ENCODE data around the gene IRF2BPL. TPM values are rescaled to one million over a fixed set of nuclear protein-coding genes. Genes with fewer than 3 reads are reported as not detected.
A peak's percentile ranks its signal among the peaks of the same experiment; 100 is the strongest.

IRF2BPL gene
- total and polyA plus RNA-seq, 2 of the 8 experiments (the other 6 are each of a cell fraction or from before 2014, with no cell fraction given), result 18.8 to 57.0 TPM

DNA sequence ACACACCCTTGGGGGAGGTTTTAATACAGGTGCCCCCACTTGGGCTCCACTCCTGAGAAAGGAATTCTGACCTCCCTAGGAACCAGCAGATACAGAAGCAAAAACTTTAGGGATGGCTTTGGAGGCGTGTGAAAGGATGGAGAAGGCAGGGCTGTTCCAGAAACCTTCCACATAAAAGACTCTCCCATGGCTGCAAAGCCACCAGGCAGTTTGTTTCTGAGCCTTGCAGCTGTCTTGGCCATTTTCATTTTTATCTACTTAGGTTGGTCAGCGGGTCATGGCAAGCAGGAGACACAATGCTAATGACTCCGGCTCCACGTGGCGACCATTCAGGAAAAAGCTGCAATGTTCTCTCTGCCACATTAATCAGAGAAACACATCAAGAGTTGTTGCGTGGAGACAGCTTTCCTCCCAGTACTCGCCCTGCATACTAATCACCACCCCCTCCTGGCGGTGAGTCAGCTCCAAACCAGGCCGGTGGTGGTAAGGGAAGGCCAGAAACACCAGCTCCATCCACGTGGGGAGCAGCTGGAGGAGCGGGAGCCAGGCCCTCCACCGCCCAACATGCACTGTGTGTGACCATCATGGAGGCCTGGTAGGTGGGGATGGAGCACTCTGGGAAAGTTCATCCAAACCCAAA lies 30.9 kb upstream of the IRF2BPL start:
- FAIRE-seq, result peak; percentile 62
- Histone ChIP-seq H4K20me1 (replicated peaks in 1 of 2; ENCODE audit: control insufficient read depth in 1 of 2, insufficient read depth in 2 of 2, low read length in 2 of 2) (no peaks in the 10 kb centered on the region), H3K9ac (replicated peaks in 1 of 4; ENCODE audit: extremely low read depth in 1 of 4, low read depth in 3 of 4, low read length in 3 of 4) (no peak overlapping the region)
- TF ChIP-seq BACH1 (IDR thresholded peaks at IDR 0.05; ENCODE audit: low read length) (peak; percentile 79), YY1 (IDR thresholded peaks at IDR 0.05; ENCODE audit: low read depth, low read length) (no peak), SAP30 (IDR thresholded peaks at IDR 0.05; ENCODE audit: insufficient read depth, insufficient replicate concordance, low read length) (no peak), TBP (IDR thresholded peaks at IDR 0.05; ENCODE audit: low read depth, low read length) (peak; percentile 39; the same call in 1 of the 2 replicates), KDM5A (IDR thresholded peaks at IDR 0.05; ENCODE audit: low read length) (no peak), KDM4A (IDR thresholded peaks at IDR 0.05; ENCODE audit: low read depth, low read length, severe bottlenecking) (no peak), CHD1 (IDR thresholded peaks at IDR 0.05; ENCODE audit: low read depth, low read length) (no peak)
- TF ChIP-seq, protein P1, sequence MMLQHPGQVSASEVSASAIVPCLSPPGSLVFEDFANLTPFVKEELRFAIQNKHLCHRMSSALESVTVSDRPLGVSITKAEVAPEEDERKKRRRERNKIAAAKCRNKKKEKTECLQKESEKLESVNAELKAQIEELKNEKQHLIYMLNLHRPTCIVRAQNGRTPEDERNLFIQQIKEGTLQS (IDR thresholded peaks at IDR 0.05; ENCODE audit: insufficient read depth, low read depth, low read length), result 0 out of 2 replicates have a peak, but pooled peaks have one; percentile 5
- TF ChIP-seq, protein P2, sequence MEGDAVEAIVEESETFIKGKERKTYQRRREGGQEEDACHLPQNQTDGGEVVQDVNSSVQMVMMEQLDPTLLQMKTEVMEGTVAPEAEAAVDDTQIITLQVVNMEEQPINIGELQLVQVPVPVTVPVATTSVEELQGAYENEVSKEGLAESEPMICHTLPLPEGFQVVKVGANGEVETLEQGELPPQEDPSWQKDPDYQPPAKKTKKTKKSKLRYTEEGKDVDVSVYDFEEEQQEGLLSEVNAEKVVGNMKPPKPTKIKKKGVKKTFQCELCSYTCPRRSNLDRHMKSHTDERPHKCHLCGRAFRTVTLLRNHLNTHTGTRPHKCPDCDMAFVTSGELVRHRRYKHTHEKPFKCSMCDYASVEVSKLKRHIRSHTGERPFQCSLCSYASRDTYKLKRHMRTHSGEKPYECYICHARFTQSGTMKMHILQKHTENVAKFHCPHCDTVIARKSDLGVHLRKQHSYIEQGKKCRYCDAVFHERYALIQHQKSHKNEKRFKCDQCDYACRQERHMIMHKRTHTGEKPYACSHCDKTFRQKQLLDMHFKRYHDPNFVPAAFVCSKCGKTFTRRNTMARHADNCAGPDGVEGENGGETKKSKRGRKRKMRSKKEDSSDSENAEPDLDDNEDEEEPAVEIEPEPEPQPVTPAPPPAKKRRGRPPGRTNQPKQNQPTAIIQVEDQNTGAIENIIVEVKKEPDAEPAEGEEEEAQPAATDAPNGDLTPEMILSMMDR (IDR thresholded peaks at IDR 0.05; ENCODE audit: control extremely low read depth in 1 of 3, insufficient read depth in 1 of 3, low read depth in 1 of 3, low read length in 3 of 3), result peak; percentile 46 to 60 (median 55)

More for the DNA sequence above, 30.9 kb upstream of the IRF2BPL start:
- H3K23ac ChIP-seq (ENCODE audit: insufficient read length), result no peak overlapping the region
- no peaks in the 10 kb centered on the region for H3K23me2 ChIP-seq (ENCODE audit: low read depth, low read length)
- no peak overlapping the region for H3K4me3 ChIP-seq (ENCODE audit: extremely low read depth in 1 of 4, insufficient read depth in 2 of 4, low read depth in 3 of 4, low read length in 4 of 4)
- no peak overlapping the region for H3K4me2 ChIP-seq (ENCODE audit: insufficient read depth in 1 of 2, low read depth in 2 of 2, low read length in 2 of 2)
- peak overlapping the region; percentile 64; the same call in 1 of the 2 replicates for H2AFZ ChIP-seq (ENCODE audit: low read length)
- H3K9me3 ChIP-seq (ENCODE audit: insufficient read depth in 2 of 2, low read depth in 1 of 2, low read length in 1 of 2), result peaks cover 3 to 5% of the 10 kb centered on the region in 2 experiments; a peak in 2 of 4 replicates
- H2BK120ac ChIP-seq (replicated peaks; ENCODE audit: low read depth, low read length), result no peak overlapping the region
- no peak overlapping the region for H3K14ac ChIP-seq (ENCODE audit: insufficient read length)
- no peak overlapping the region for H2AK5ac ChIP-seq (ENCODE audit: low read depth, low read length)
- H3K79me1 ChIP-seq (ENCODE audit: low read depth, low read length), result no peaks in the 10 kb centered on the region
- H3K79me2 ChIP-seq (ENCODE audit: control insufficient read depth in 1 of 2, insufficient read depth in 2 of 2, low read length in 2 of 2), result no peaks in the 10 kb centered on the region
- ChIA-PET CTCF (ENCODE audit: partially characterized antibody) (interaction anchor here (0.6 to 9.2 kb wide), 39 partner anchors 8 to 289 kb away, joined by 3 to 258 read pairs (median 6); no protein-coding TSS in a partner anchor), POLR2A (ENCODE audit: partially characterized antibody) (interaction anchor here (0.9 to 1.6 kb wide), 4 partner anchors 17 to 139 kb away, joined by 3 to 4 read pairs (median 4); no protein-coding TSS in a partner anchor)
- peak overlapping the region; percentile 97 for H2BK12ac ChIP-seq (ENCODE audit: low read depth, low read length)
- H3K36me3 ChIP-seq (ENCODE audit: control insufficient read depth in 2 of 4, insufficient read depth in 4 of 4, low read length in 3 of 4), result no peaks in the 10 kb centered on the region
- H3K27ac ChIP-seq (ENCODE audit: low read depth, low read length), result no peak overlapping the region
- DNase-seq (ENCODE audit: low read depth in 1 of 2, low spot score in 2 of 2), result no peak
- H2BK15ac ChIP-seq (ENCODE audit: low read length), result peak overlapping the region; percentile 88
- 0 out of 2 replicates have a peak overlapping the region, but pooled peaks have one; percentile 9 for H4K8ac ChIP-seq (ENCODE audit: extremely low read depth, insufficient read depth, low read length)
- no peak overlapping the region for H4K5ac ChIP-seq (ENCODE audit: insufficient read length, low read depth, low read length)
- WGBS, 2 experiments (ENCODE audit: extremely low coverage in 1 of 2, insufficient coverage in 1 of 2, insufficient read length in 1 of 2, insufficient replicate concordance in 2 of 2, low coverage in 1 of 2, low lambda C conversion rate in 2 of 2, missing lambda C conversion rate in 1 of 2), result 48% methylated on average over 12 of the region's 12 CpGs; no CpG with 5 or more reads in 1 of the 2 experiments
- H2BK5ac ChIP-seq (ENCODE audit: low read depth, low read length), result no peak overlapping the region
- peaks cover 3 to 12% (median 4%) of the 10 kb centered on the region in 4 experiments; a peak in 5 of 7 replicates for H3K4me1 ChIP-seq (replicated peaks in 1 of 4; ENCODE audit: control insufficient read depth in 3 of 4, insufficient read depth in 4 of 4, low read length in 3 of 4)
- H3K27me3 ChIP-seq (replicated peaks in 1 of 4; ENCODE audit: control insufficient read depth in 3 of 4, extremely low read depth in 1 of 4, insufficient read depth in 3 of 4, low read length in 3 of 4), result no peaks in the 10 kb centered on the region
- H3K56ac ChIP-seq (replicated peaks; ENCODE audit: insufficient read length, low read depth, low read length), result no peak overlapping the region
- peak overlapping the region; percentile 38; the same call in 1 of the 2 replicates for H3K18ac ChIP-seq (ENCODE audit: extremely low read depth, low read length)
- no peak overlapping the region for H3K4ac ChIP-seq (replicated peaks; ENCODE audit: insufficient read length, low read depth, low read length)
- H4K91ac ChIP-seq (replicated peaks; ENCODE audit: insufficient read length, low read length), result peak overlapping the region; percentile 49
- H2BK20ac ChIP-seq (ENCODE audit: low read length), result peak overlapping the region; percentile 50
